DOHH2 (cell line): ENCODE results near the gene KCP.

Experiments
- H3F3A ChIP-seq: fragments of 200-600 bp; sonication (generic), shearing (Covaris generic); 2 replicates; pipeline ENCODE4 v1.6.0; 2016; ENCODE audit warnings: antibody characterized with exemption, mild to moderate bottlenecking; ENCODE audit not compliant: control insufficient read depth, insufficient read depth
- H3K27ac ChIP-seq: fragments of 200-600 bp; sonication (generic); 2 replicates; pipeline ENCODE4 v1.5.1; 2014; ENCODE audit warnings: low read depth, mild to moderate bottlenecking, low read length, moderate library complexity
- H3K27me3 ChIP-seq: fragments of 200-600 bp; sonication (generic); 2 replicates; pipeline ENCODE4 v1.6.1; 2014; ENCODE audit warnings: mild to moderate bottlenecking, low read length, mixed read lengths; ENCODE audit not compliant: control insufficient read depth
- H3K36me3 ChIP-seq: fragments of 200-600 bp; sonication (generic); 2 replicates; pipeline ENCODE4 v1.6.1; 2014; ENCODE audit warnings: mild to moderate bottlenecking, low read length, moderate library complexity, mixed read lengths; ENCODE audit not compliant: control insufficient read depth
- H3K4me1 ChIP-seq: fragments of 200-600 bp; sonication (generic); 2 replicates; pipeline ENCODE4 v1.6.1; 2014; ENCODE audit warnings: mild to moderate bottlenecking, low read length, mixed read lengths; ENCODE audit not compliant: control insufficient read depth
- H3K4me2 ChIP-seq: fragments of 200-600 bp; sonication (generic); 2 replicates; pipeline ENCODE4 v1.6.0; 2014; ENCODE audit warnings: mild to moderate bottlenecking, low read length, moderate library complexity
- H3K4me3 ChIP-seq: fragments of 200-600 bp; sonication (generic); 2 replicates; pipeline ENCODE4 v1.5.1; 2014; ENCODE audit warnings: mild to moderate bottlenecking, low read length, mixed read lengths
- H3K79me2 ChIP-seq: fragments of 200-600 bp; sonication (generic); 2 replicates; pipeline ENCODE4 v1.6.1; 2014; ENCODE audit warnings: mild to moderate bottlenecking, low read length, mixed read lengths; ENCODE audit not compliant: control insufficient read depth
- H3K9me2 ChIP-seq: fragments of 200-600 bp; sonication (generic); replicated peaks from 2 replicates; pipeline ENCODE4 v1.6.1; 2014; ENCODE audit warnings: mild to moderate bottlenecking, low read length, mixed read lengths; ENCODE audit not compliant: control insufficient read depth
- H3K9me3 ChIP-seq: fragments of 200-600 bp; sonication (generic); 2 replicates; pipeline ENCODE4 v1.6.1; 2014; ENCODE audit warnings: antibody characterized with exemption, low read length, mixed read lengths; ENCODE audit not compliant: control insufficient read depth, insufficient read depth
- H4K20me1 ChIP-seq: fragments of 200-600 bp; sonication (generic); 2 replicates; pipeline ENCODE4 v1.6.0; 2014; ENCODE audit warnings: low read depth, mild to moderate bottlenecking, antibody characterized with exemption, low read length, moderate library complexity; ENCODE audit not compliant: control insufficient read depth, insufficient read depth
- EZH2phosphoT487 ChIP-seq: fragments of 200-600 bp; sonication (generic); IDR thresholded peaks from 2 replicates; pipeline ENCODE4 v1.6.1; 2017; ENCODE audit warnings: borderline replicate concordance, mild to moderate bottlenecking, antibody characterized with exemption, low read length, moderate library complexity, mixed read lengths
- TF ChIP-seq, protein P1 (sequence below): fragments of 200-600 bp; sonication (generic); IDR thresholded peaks from one replicate; pipeline ENCODE4 v1.5.1; 2014; ENCODE audit warnings: antibody characterized with exemption, mild to moderate bottlenecking, low read depth, low read length; ENCODE audit not compliant: poor library complexity, severe bottlenecking

The KCP gene

DNA sequence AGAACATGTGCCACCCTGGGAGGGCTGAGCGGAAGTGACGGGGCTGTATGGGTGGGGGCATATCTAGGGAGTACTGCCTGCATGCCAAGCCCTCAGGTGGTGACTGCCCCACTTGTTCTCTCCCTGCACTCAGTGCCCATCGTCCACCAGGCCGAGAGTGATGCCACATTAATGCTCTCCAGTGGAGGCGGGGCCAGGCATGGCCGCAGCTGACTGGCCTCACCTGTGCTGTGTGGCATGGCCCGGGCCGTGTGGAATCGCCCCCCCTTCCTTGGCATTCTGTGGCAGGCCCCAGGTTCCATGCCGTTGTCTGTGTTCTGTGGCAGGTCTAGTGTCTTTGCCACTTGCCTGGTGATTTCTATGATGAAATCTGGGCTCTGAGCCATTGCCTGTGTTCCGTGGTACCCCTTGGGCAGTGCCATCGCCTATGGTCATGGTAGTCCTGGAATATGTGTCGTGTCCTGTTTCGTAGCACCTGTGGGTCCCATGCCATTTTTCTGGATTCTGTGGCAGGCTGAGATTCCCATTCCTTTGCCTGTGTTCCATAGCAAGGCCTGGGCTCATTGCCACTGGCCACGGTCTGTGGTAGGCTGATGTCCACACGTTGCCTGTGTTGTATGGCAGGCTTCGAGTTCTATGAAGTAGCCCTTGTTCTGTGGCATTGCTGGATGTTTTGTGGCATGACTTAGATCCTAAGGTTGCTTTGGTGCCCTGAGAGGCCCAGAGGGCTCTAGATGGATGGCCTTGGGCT lies 71.4 kb downstream of the KCP start:
- H3K36me3 ChIP-seq: no peaks in the 10 kb centered on the region
- H4K20me1 ChIP-seq: no peaks in the 10 kb centered on the region
- no peaks in the 10 kb centered on the region for H3K9me2 ChIP-seq
- no peak for TF ChIP-seq EZH2phosphoT487
- TF ChIP-seq, protein P1, sequence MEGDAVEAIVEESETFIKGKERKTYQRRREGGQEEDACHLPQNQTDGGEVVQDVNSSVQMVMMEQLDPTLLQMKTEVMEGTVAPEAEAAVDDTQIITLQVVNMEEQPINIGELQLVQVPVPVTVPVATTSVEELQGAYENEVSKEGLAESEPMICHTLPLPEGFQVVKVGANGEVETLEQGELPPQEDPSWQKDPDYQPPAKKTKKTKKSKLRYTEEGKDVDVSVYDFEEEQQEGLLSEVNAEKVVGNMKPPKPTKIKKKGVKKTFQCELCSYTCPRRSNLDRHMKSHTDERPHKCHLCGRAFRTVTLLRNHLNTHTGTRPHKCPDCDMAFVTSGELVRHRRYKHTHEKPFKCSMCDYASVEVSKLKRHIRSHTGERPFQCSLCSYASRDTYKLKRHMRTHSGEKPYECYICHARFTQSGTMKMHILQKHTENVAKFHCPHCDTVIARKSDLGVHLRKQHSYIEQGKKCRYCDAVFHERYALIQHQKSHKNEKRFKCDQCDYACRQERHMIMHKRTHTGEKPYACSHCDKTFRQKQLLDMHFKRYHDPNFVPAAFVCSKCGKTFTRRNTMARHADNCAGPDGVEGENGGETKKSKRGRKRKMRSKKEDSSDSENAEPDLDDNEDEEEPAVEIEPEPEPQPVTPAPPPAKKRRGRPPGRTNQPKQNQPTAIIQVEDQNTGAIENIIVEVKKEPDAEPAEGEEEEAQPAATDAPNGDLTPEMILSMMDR: no peak
- no peaks in the 10 kb centered on the region for H3K79me2 ChIP-seq
- peaks cover 4% of the 10 kb centered on the region for H3F3A ChIP-seq
- H3K27ac ChIP-seq: no peak overlapping the region
- peaks cover 17% of the 10 kb centered on the region for H3K4me1 ChIP-seq
- H3K9me3 ChIP-seq: no peaks in the 10 kb centered on the region
- no peaks in the 10 kb centered on the region for H3K27me3 ChIP-seq
- H3K4me2 ChIP-seq: no peak overlapping the region
- no peak overlapping the region for H3K4me3 ChIP-seq

- H3K4me2 ChIP-seq: no peak overlapping the region
- no peak overlapping the region for H3K4me3 ChIP-seq
- TF ChIP-seq, protein P1: no peak
- no peak for TF ChIP-seq EZH2phosphoT487
- H3K27me3 ChIP-seq: peaks cover 3% of the 10 kb centered on the region; the same call in 1 of the 2 replicates
- no peaks in the 10 kb centered on the region for H3K36me3 ChIP-seq
- no peak overlapping the region for H3K27ac ChIP-seq
- no peaks in the 10 kb centered on the region for H4K20me1 ChIP-seq
- peaks cover 4% of the 10 kb centered on the region for H3F3A ChIP-seq
- peaks cover 24% of the 10 kb centered on the region for H3K4me1 ChIP-seq
- no peaks in the 10 kb centered on the region for H3K9me2 ChIP-seq
- no peaks in the 10 kb centered on the region for H3K9me3 ChIP-seq
- no peaks in the 10 kb centered on the region for H3K79me2 ChIP-seq
Measured at GRCh38 chr7:128838109-128838779, 72.3 kb downstream of the KCP start.

- no peaks in the 10 kb centered on the region for H3K9me3 ChIP-seq
- H3K9me2 ChIP-seq: no peaks in the 10 kb centered on the region
- peaks cover 4% of the 10 kb centered on the region for H3F3A ChIP-seq
- no peaks in the 10 kb centered on the region for H3K36me3 ChIP-seq
- TF ChIP-seq EZH2phosphoT487: no peak
- TF ChIP-seq, protein P1: no peak
- H4K20me1 ChIP-seq: no peaks in the 10 kb centered on the region
- no peak overlapping the region for H3K4me2 ChIP-seq
- no peaks in the 10 kb centered on the region for H3K79me2 ChIP-seq
- no peak overlapping the region for H3K4me3 ChIP-seq
- H3K27ac ChIP-seq: no peak overlapping the region
- H3K4me1 ChIP-seq: peaks cover 31% of the 10 kb centered on the region
- peaks cover 5% of the 10 kb centered on the region; the same call in 1 of the 2 replicates for H3K27me3 ChIP-seq
Measured at GRCh38 chr7:128837521-128837921, 73.0 kb downstream of the KCP start.
